NB4 (cell line): Measurements from ENCODE around the gene PHETA1.
"Not testable (repeated sequence)": the region's sequence is repeated elsewhere in the genome, so short reads cannot be mapped to it uniquely, and the experiment has no call there.

Source experiments
- DNase-seq: peaks from one replicate; pipeline ENCODE4 v3.0.0; 2010; ENCODE audit warnings: low read depth
- H3K4me3 ChIP-seq: one replicate; pipeline ENCODE4 v1.5.1; 2011; ENCODE audit warnings: mild to moderate bottlenecking, low read depth, low read length, moderate library complexity
- CTCF ChIP-seq: IDR thresholded peaks from one replicate; pipeline ENCODE4 v1.5.1; 2012; ENCODE audit warnings: low read depth, low read length
- MAX ChIP-seq: IDR thresholded peaks from 2 replicates; pipeline ENCODE4 v1.6.1; 2011; ENCODE audit warnings: low read depth, low read length
- MYC ChIP-seq: IDR thresholded peaks from 2 replicates; pipeline ENCODE4 v1.6.1; 2011; ENCODE audit warnings: low read depth, low read length
- POLR2A ChIP-seq: IDR thresholded peaks from 2 replicates; pipeline ENCODE4 v1.6.1; 2011; ENCODE audit warnings: mild to moderate bottlenecking; ENCODE audit not compliant: insufficient read length; ENCODE audit errors: extremely low read depth

The PHETA1 gene

GRCh38 chr12:111344254-111344875 lies 24.5 kb downstream of the PHETA1 start:
- TF ChIP-seq POLR2A (no peak), MYC (no peak), MAX (no peak), CTCF (no peak)
- no peak for DNase-seq
- no peak overlapping the region for H3K4me3 ChIP-seq

- DNase-seq = no peak
- TF ChIP-seq MAX (no peak), POLR2A (no peak), MYC (no peak), CTCF (no peak)
- H3K4me3 ChIP-seq = no peak overlapping the region
Observed at GRCh38 chr12:111343181-111343580, 25.7 kb downstream of the PHETA1 start.

- no peak for DNase-seq
- TF ChIP-seq POLR2A (no peak), MAX (no peak)
Observed at GRCh38 chr12:111342376-111342775, 26.5 kb downstream of the PHETA1 start.

GRCh38 chr12:111341426-111342065 lies 27.3 kb downstream of the PHETA1 start:
- H3K4me3 ChIP-seq = no peak overlapping the region
- no peak for DNase-seq
- no peak for TF ChIP-seq MAX
- no peak for TF ChIP-seq CTCF
- no peak for TF ChIP-seq POLR2A
- TF ChIP-seq MYC = no peak

More at GRCh38 chr12:111342376-111342775, 26.5 kb downstream of the PHETA1 start:
- H3K4me3 ChIP-seq = no peak overlapping the region

GRCh38 chr12:111340680-111341079 lies 28.2 kb downstream of the PHETA1 start:
- not testable (repeated sequence) for H3K4me3 ChIP-seq

GRCh38 chr12:111340231-111340630 lies 28.7 kb downstream of the PHETA1 start:
- TF ChIP-seq MAX = no peak
- TF ChIP-seq MYC = no peak
- TF ChIP-seq POLR2A = no peak
- TF ChIP-seq CTCF = no peak
- H3K4me3 ChIP-seq = no peak overlapping the region

More at GRCh38 chr12:111340680-111341079, 28.2 kb downstream of the PHETA1 start:
- not testable (repeated sequence) for DNase-seq

More at GRCh38 chr12:111340231-111340630, 28.7 kb downstream of the PHETA1 start:
- DNase-seq = no peak
